ENCODE measurements around the gene GPR15.

GPR15 gene

GRCh38 chr3:98556164-98557130 is 24.7 kb downstream of the GPR15 start:
- WGBS, 2 donors (ENCODE audit: extremely low coverage in 2 of 2, insufficient read length in 2 of 2, insufficient replicate concordance in 1 of 2) = 100% methylated on average over 1 of the region's 7 CpGs
- DNase-seq (ENCODE audit: low spot score) = no peak
- Histone ChIP-seq H3K36me3 (replicated peaks in 1 of 2; ENCODE audit: control insufficient read depth in 2 of 2, insufficient read depth in 2 of 2, low read length in 2 of 2) (no peaks in the 10 kb centered on the region), H2AFZ (ENCODE audit: low read length) (no peak overlapping the region), H3K4ac (ENCODE audit: low read length) (no peak overlapping the region), H3K4me3 (ENCODE audit: low read length in 2 of 2) (no peak overlapping the region), H3K23ac (ENCODE audit: low read depth, low read length, poor library complexity) (no peak overlapping the region), H3K4me1 (ENCODE audit: control insufficient read depth in 2 of 2, insufficient read depth in 1 of 2, low read depth in 1 of 2, low read length in 2 of 2) (no peaks in the 10 kb centered on the region), H3K27ac (replicated peaks; ENCODE audit: low read length) (no peak overlapping the region), H3K9ac (ENCODE audit: low read depth, low read length, poor library complexity) (no peak overlapping the region), H3K9me3 (replicated peaks in 1 of 2; ENCODE audit: control insufficient read depth in 2 of 2, insufficient read depth in 1 of 2, low read depth in 1 of 2, low read length in 2 of 2) (no peaks in the 10 kb centered on the region), H2BK12ac (ENCODE audit: low read length) (no peak overlapping the region), H2AK5ac (ENCODE audit: low read depth, low read length) (no peak overlapping the region), H3K4me2 (ENCODE audit: insufficient read depth, low read length, poor library complexity, severe bottlenecking) (no peak overlapping the region), H2BK5ac (ENCODE audit: low read length) (no peak overlapping the region), H3K18ac (ENCODE audit: low read length) (no peak overlapping the region), H4K8ac (ENCODE audit: low read depth, low read length) (no peak overlapping the region), H3K14ac (ENCODE audit: low read length) (no peak overlapping the region), H2BK15ac (ENCODE audit: low read length) (no peak overlapping the region), H4K91ac (ENCODE audit: low read depth, low read length, poor library complexity) (no peak overlapping the region), H2BK120ac (ENCODE audit: low read depth, low read length) (no peak overlapping the region), H3K79me1 (ENCODE audit: low read depth, low read length) (no peaks in the 10 kb centered on the region), H3K27me3 (ENCODE audit: control insufficient read depth in 3 of 3, insufficient read depth in 3 of 3, low read depth in 1 of 3, low read length in 3 of 3) (peaks cover 0 to 8% (median 0%) of the 10 kb centered on the region in 3 experiments)

GRCh38 chr3:98557324-98558010 is 25.7 kb downstream of the GPR15 start:
- Histone ChIP-seq H3K4me3 (ENCODE audit: low read length in 2 of 2) (no peak overlapping the region), H2BK120ac (ENCODE audit: low read depth, low read length) (no peak overlapping the region), H2AK5ac (ENCODE audit: low read depth, low read length) (no peak overlapping the region), H3K4me2 (ENCODE audit: insufficient read depth, low read length, poor library complexity, severe bottlenecking) (no peak overlapping the region), H2BK15ac (ENCODE audit: low read length) (no peak overlapping the region), H2BK12ac (ENCODE audit: low read length) (no peak overlapping the region), H3K27ac (replicated peaks; ENCODE audit: low read length) (no peak overlapping the region), H3K36me3 (replicated peaks in 1 of 2; ENCODE audit: control insufficient read depth in 2 of 2, insufficient read depth in 2 of 2, low read length in 2 of 2) (no peaks in the 10 kb centered on the region), H3K4me1 (ENCODE audit: control insufficient read depth in 2 of 2, insufficient read depth in 1 of 2, low read depth in 1 of 2, low read length in 2 of 2) (no peaks in the 10 kb centered on the region), H3K9me3 (replicated peaks in 1 of 2; ENCODE audit: control insufficient read depth in 2 of 2, insufficient read depth in 1 of 2, low read depth in 1 of 2, low read length in 2 of 2) (no peaks in the 10 kb centered on the region), H3K14ac (ENCODE audit: low read length) (no peak overlapping the region), H3K9ac (ENCODE audit: low read depth, low read length, poor library complexity) (no peak overlapping the region), H3K23ac (ENCODE audit: low read depth, low read length, poor library complexity) (no peak overlapping the region), H3K79me1 (ENCODE audit: low read depth, low read length) (no peaks in the 10 kb centered on the region), H3K4ac (ENCODE audit: low read length) (no peak overlapping the region), H4K8ac (ENCODE audit: low read depth, low read length) (no peak overlapping the region), H3K18ac (ENCODE audit: low read length) (no peak overlapping the region), H2BK5ac (ENCODE audit: low read length) (no peak overlapping the region), H3K27me3 (ENCODE audit: control insufficient read depth in 3 of 3, insufficient read depth in 3 of 3, low read depth in 1 of 3, low read length in 3 of 3) (peaks cover 0 to 8% (median 0%) of the 10 kb centered on the region in 3 experiments), H2AFZ (ENCODE audit: low read length) (no peak overlapping the region), H4K91ac (ENCODE audit: low read depth, low read length, poor library complexity) (no peak overlapping the region)
- no peak for DNase-seq (ENCODE audit: low spot score)
- WGBS, 2 donors (ENCODE audit: extremely low coverage in 2 of 2, insufficient read length in 2 of 2, insufficient replicate concordance in 1 of 2) = 100% methylated on average over 1 of the region's 4 CpGs; no CpG with 5 or more reads in 1 of the 2 donors

GRCh38 chr3:98558100-98558827 is 26.5 kb downstream of the GPR15 start:
- Histone ChIP-seq H3K4me3 (ENCODE audit: low read length in 2 of 2) (no peak overlapping the region), H3K18ac (ENCODE audit: low read length) (no peak overlapping the region), H3K9ac (ENCODE audit: low read depth, low read length, poor library complexity) (no peak overlapping the region), H4K8ac (ENCODE audit: low read depth, low read length) (no peak overlapping the region), H2AFZ (ENCODE audit: low read length) (no peak overlapping the region), H2AK5ac (ENCODE audit: low read depth, low read length) (no peak overlapping the region), H3K9me3 (replicated peaks in 1 of 2; ENCODE audit: control insufficient read depth in 2 of 2, insufficient read depth in 1 of 2, low read depth in 1 of 2, low read length in 2 of 2) (no peaks in the 10 kb centered on the region), H3K4ac (ENCODE audit: low read length) (no peak overlapping the region), H3K4me2 (ENCODE audit: insufficient read depth, low read length, poor library complexity, severe bottlenecking) (no peak overlapping the region), H3K79me1 (ENCODE audit: low read depth, low read length) (no peaks in the 10 kb centered on the region), H3K27ac (replicated peaks; ENCODE audit: low read length) (no peak overlapping the region), H3K36me3 (replicated peaks in 1 of 2; ENCODE audit: control insufficient read depth in 2 of 2, insufficient read depth in 2 of 2, low read length in 2 of 2) (no peaks in the 10 kb centered on the region), H3K4me1 (ENCODE audit: control insufficient read depth in 2 of 2, insufficient read depth in 1 of 2, low read depth in 1 of 2, low read length in 2 of 2) (no peaks in the 10 kb centered on the region), H2BK15ac (ENCODE audit: low read length) (no peak overlapping the region), H3K27me3 (ENCODE audit: control insufficient read depth in 3 of 3, insufficient read depth in 3 of 3, low read depth in 1 of 3, low read length in 3 of 3) (peaks cover 0 to 8% (median 0%) of the 10 kb centered on the region in 3 experiments), H2BK120ac (ENCODE audit: low read depth, low read length) (no peak overlapping the region), H4K91ac (ENCODE audit: low read depth, low read length, poor library complexity) (no peak overlapping the region), H2BK5ac (ENCODE audit: low read length) (no peak overlapping the region), H2BK12ac (ENCODE audit: low read length) (no peak overlapping the region), H3K14ac (ENCODE audit: low read length) (no peak overlapping the region), H3K23ac (ENCODE audit: low read depth, low read length, poor library complexity) (no peak overlapping the region)
- DNase-seq (ENCODE audit: low spot score) = no peak
- no CpG with 5 or more reads among the region's 6 CpGs for WGBS, 2 donors (ENCODE audit: extremely low coverage in 2 of 2, insufficient read length in 2 of 2, insufficient replicate concordance in 1 of 2)

Data from neuronal stem cell (in vitro differentiated cells).